Nephron (organoid): Measurements from ENCODE around the gene ZDBF2.
"Not testable (repeated sequence)": the region's sequence is repeated elsewhere in the genome, so short reads cannot be mapped to it uniquely, and the experiment has no call there.

Experiments used
- H3K27ac Mint-ChIP-seq, 3 experiments: 2 replicates each; pipeline ENCODE4 v1.8.0; 2020; ENCODE audit warnings: mixed read lengths in 3 of 3, mild to moderate bottlenecking in 2 of 3, moderate library complexity in 1 of 3
- H3K27me3 Mint-ChIP-seq: 2 replicates; pipeline ENCODE4 v1.8.0; 2021; ENCODE audit warnings: low read depth, mild to moderate bottlenecking, moderate library complexity, mixed read lengths
- H3K36me3 Mint-ChIP-seq: 2 replicates; pipeline ENCODE4 v1.8.0; 2020; ENCODE audit warnings: low read depth, mixed read lengths
- H3K4me1 Mint-ChIP-seq: 2 replicates; pipeline ENCODE4 v1.8.0; 2020; ENCODE audit warnings: mixed read lengths
- H3K4me3 Mint-ChIP-seq, 3 experiments: 2 replicates each; pipeline ENCODE4 v1.8.0; 2020; ENCODE audit warnings: mild to moderate bottlenecking in 3 of 3, mixed read lengths in 3 of 3, moderate library complexity in 2 of 3
- H3K9me3 Mint-ChIP-seq: 2 replicates; pipeline ENCODE4 v1.8.0; 2020; ENCODE audit warnings: mixed read lengths
- TF ChIP-seq, protein P1 (sequence below), 3 experiments: fragments of 200-600 bp; sonication (generic); IDR thresholded peaks; one replicate each; pipeline ENCODE4 v1.5.0; 2021; ENCODE audit warnings: antibody characterized with exemption in 3 of 3; ENCODE audit not compliant: unreplicated experiment in 3 of 3

ZDBF2 gene

DNA sequence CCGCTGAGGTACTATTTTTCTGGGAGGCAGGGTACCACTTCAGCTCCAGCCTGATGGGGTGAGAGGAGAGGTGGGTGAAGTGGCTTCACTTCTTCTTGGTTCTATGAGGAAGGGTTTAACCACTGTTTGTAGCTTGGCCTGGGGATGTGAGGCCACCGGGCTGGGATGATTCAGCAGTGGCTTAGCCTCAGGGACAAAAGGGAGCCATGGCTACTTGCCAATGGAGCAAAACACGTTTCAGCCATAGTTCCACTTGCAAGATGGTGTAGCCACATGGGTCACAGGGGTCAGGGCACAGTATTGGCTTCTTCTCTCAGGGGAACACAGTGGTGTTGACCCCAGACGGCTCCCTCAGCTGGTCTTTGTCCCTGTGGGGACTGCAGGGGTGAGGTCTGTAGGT lies 14.9 kb downstream of the ZDBF2 start:
- H3K36me3 Mint-ChIP-seq = peaks cover 95% of the 10 kb centered on the region
- H3K27ac Mint-ChIP-seq = no peak overlapping the region
- H3K4me1 Mint-ChIP-seq = no peaks in the 10 kb centered on the region
- no peaks in the 10 kb centered on the region for H3K27me3 Mint-ChIP-seq
- H3K9me3 Mint-ChIP-seq = peaks cover 63% of the 10 kb centered on the region
- TF ChIP-seq, protein P1, sequence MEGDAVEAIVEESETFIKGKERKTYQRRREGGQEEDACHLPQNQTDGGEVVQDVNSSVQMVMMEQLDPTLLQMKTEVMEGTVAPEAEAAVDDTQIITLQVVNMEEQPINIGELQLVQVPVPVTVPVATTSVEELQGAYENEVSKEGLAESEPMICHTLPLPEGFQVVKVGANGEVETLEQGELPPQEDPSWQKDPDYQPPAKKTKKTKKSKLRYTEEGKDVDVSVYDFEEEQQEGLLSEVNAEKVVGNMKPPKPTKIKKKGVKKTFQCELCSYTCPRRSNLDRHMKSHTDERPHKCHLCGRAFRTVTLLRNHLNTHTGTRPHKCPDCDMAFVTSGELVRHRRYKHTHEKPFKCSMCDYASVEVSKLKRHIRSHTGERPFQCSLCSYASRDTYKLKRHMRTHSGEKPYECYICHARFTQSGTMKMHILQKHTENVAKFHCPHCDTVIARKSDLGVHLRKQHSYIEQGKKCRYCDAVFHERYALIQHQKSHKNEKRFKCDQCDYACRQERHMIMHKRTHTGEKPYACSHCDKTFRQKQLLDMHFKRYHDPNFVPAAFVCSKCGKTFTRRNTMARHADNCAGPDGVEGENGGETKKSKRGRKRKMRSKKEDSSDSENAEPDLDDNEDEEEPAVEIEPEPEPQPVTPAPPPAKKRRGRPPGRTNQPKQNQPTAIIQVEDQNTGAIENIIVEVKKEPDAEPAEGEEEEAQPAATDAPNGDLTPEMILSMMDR (IDR thresholded peaks at IDR 0.05; ENCODE audit: unreplicated experiment in 3 of 3) = no peak
- no peak overlapping the region for H3K4me3 Mint-ChIP-seq

DNA sequence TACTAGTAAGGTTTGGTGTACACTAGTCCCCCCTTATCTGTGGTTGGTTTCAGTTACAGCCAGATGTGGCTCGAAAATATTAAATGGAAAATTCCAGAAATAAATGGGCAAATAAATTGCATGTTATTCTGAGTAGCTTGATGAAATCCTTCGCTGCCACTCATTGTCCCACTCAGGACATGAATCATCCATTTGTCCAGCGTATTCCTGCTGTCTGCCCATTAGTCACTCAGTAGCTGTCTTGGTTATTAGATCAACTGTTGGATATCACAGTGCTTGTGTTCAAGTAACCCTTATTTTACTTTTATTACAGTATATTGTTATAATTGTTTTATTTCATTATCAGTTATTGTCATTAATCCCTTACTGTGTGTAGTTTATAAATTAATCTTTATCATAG lies 21.7 kb downstream of the ZDBF2 start:
- Mint-ChIP-seq H3K27me3 (no peaks in the 10 kb centered on the region), H3K9me3 (peaks cover 7% of the 10 kb centered on the region), H3K36me3 (peaks cover 67% of the 10 kb centered on the region), H3K4me1 (no peaks in the 10 kb centered on the region), H3K27ac (no peak overlapping the region), H3K4me3 (no peak overlapping the region)
- TF ChIP-seq, protein P1 (IDR thresholded peaks at IDR 0.05; ENCODE audit: unreplicated experiment in 3 of 3) = no peak

DNA sequence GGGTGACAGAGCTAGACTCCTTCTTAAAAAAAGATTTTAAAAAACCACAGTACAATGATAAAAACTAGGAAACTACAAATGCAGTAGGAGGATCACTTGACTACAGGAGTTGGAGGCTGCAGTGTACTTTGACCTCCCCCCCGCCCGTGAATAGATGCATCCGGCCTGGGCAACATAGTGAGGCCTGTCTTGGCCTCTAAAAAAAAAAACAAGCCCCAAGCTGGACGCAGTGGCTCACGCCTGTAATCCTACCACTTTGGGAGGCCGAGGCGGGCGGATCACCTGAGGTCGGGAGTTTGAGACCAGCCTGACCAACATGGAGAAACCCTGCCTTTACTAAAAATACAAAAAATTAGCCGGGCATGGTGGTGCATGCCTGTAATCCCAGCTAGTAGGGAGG lies 25.1 kb downstream of the ZDBF2 start:
- H3K9me3 Mint-ChIP-seq, H3K4me1 Mint-ChIP-seq, H3K4me3 Mint-ChIP-seq, H3K27me3 Mint-ChIP-seq, H3K27ac Mint-ChIP-seq: not testable (repeated sequence)
- H3K36me3 Mint-ChIP-seq = peaks cover 57% of the 10 kb centered on the region

DNA sequence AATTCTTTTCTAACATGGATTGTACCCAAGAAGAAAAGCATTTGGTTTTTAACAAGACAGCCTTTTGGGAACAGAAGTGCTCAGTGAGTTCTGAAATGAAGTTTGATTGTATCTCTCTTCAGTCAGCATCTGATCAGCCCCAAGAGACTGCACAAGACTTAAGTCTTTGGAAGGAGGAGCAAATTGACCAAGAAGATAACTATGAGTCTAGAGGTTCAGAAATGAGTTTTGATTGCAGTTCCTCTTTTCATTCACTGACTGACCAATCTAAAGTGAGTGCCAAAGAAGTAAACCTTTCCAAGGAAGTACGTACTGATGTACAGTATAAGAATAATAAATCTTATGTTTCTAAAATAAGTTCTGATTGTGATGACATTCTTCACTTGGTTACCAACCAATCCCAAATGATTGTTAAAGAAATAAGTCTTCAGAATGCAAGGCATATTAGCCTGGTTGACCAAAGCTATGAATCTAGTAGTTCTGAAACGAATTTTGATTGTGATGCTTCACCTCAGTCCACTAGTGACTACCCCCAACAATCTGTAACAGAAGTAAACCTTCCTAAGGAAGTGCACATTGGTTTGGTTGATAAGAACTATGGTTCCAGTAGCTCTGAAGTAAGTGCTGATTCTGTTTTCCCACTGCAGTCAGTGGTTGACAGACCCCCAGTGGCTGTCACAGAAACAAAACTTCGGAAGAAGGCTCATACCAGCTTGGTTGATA lies 31.2 kb downstream of the ZDBF2 start:
- TF ChIP-seq, protein P1 (IDR thresholded peaks at IDR 0.05; ENCODE audit: unreplicated experiment in 3 of 3) = no peak
- Mint-ChIP-seq H3K27me3 (no peaks in the 10 kb centered on the region), H3K27ac (no peak overlapping the region), H3K4me3 (no peak overlapping the region), H3K4me1 (no peaks in the 10 kb centered on the region), H3K36me3 (peaks cover 79% of the 10 kb centered on the region), H3K9me3 (peaks cover 5% of the 10 kb centered on the region)

DNA sequence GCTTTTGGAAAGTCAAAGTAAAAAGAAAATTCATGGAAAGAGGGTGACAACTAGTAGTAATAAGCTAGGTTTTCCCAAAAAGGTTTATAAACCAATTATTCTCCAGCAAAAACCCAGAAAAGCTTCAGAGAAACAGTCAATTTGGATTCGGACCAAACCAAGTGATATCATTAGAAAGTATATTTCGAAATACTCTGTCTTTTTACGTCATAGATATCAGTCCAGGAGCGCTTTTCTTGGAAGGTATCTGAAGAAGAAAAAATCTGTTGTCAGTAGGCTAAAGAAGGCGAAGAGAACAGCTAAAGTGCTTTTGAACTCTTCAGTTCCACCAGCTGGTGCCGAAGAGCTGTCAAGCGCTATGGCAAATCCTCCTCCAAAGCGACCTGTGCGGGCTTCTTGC lies 36.6 kb downstream of the ZDBF2 start:
- TF ChIP-seq, protein P1 (IDR thresholded peaks at IDR 0.05; ENCODE audit: unreplicated experiment in 3 of 3) = no peak
- Mint-ChIP-seq H3K9me3 (peaks cover 8% of the 10 kb centered on the region), H3K36me3 (peaks cover 70% of the 10 kb centered on the region), H3K27ac (no peak overlapping the region), H3K4me3 (no peak overlapping the region), H3K27me3 (no peaks in the 10 kb centered on the region), H3K4me1 (no peaks in the 10 kb centered on the region)

DNA sequence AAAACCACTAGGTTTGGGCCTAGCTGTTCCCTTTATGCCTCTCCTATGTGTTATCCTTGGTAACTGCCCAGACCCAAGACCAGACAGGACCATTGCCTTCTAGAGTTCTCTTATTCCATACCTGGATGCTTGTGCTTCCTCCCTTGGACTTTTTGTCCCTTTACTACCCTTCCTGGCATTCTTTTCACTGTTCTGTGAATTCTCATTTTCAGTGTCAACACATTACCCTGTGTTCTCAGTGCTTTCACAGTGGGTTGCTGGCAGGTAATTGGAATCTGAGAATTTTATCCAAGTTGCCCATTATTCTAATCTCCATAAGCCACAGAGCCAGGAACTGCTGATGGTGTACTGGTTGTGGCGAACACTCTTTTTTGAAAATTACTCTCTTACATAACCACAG lies 41.7 kb downstream of the ZDBF2 start:
- Mint-ChIP-seq H3K4me3 (no peak overlapping the region), H3K9me3 (peaks cover 16% of the 10 kb centered on the region), H3K36me3 (peaks cover 51% of the 10 kb centered on the region), H3K4me1 (no peaks in the 10 kb centered on the region), H3K27ac (no peak overlapping the region), H3K27me3 (no peaks in the 10 kb centered on the region)
- TF ChIP-seq, protein P1 (IDR thresholded peaks at IDR 0.05; ENCODE audit: unreplicated experiment in 3 of 3) = no peak
